Stimulated activated CD8-positive, alpha-beta memory T cell treated with anti-CD3 and anti-CD28 coated beads, Interleukin-4, amount 100 ng/mL, for 4 hours (primary cell): ENCODE results near the gene MPPED1.

Source experiments
- DNase-seq, 2 donors: peaks; one replicate each; pipeline ENCODE4 v3.0.0-alpha.2; 2020; ENCODE audit warnings: low read depth in 2 of 2, low spot score in 1 of 2

The MPPED1 gene

DNA sequence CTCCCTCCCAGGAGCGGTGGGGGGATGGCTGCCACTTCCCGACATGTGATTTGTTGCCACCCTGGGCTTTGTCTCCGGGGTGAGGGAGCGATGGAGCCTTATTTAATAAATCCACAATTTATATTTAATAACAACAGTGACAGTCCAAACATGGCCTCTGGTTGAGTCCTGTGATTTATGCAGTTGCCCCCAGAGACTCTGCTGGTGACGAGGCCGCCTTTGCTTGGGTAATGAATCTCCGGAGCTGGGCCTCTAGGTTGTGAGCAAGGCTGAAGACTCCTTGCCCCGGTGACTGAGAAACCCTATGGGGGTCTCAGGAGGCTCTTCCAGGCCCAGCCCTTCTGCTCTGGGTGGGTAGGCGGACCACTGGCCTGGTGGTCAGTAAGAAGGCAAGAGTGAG lies 16.7 kb downstream of the MPPED1 start:
- no peak for DNase-seq

DNA sequence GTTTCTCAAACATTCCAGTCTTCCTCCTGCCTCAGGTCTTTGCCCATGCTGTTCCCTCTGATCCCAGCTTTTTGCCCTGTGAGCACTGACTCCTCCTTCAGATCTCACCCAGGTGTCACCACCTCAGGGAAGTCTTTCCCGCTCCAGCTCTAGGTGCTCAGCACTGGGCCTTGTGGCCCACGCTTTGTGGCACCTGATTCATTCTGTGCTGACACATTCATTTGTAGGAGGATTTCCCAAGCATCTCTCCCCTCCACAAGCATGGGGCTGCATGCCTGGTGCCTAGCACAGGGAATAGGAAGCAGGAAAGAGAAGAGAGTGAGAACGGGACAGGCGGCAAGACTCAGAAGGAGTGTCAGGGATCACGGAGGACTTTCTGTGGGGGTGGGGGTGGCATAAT lies 17.6 kb downstream of the MPPED1 start:
- DNase-seq, result no peak

DNA sequence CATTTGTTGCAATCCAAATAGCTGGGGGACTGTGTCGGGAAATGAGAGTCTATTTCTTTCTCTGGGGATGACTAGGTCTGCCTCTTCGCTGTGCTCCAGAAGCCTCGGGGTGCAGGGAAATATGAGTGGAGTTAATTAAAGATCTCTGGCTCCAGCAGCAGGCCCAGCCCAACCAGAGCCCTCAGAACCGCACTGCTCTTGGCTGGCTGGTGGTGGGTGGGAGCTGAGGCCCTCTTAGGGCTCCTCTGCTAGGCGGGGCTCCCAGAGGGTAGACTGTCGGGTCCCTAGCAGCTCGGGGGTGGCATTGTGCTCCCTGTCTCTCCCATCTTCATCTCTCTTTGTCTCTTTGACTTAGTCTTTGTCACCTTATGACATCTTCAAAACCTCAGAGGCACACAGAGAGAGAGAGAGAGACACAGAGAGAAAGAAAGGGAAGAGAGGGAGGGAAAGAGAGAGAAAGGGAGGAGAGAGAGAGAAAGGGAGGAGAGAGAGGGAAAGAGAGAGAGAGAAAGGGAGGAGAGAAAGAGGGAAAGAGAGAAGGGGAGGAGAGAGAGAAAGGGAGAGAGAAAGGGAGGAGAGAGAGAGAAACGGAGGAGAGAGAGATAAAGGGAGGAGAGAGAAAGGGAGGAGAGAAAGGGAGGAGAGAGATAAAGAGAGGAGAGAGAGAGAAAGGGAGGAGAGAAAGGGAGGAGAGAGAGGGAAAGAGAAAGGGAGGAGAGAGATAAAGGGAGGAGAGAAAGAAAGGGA lies 20.2 kb downstream of the MPPED1 start:
- DNase-seq, result no peak

DNA sequence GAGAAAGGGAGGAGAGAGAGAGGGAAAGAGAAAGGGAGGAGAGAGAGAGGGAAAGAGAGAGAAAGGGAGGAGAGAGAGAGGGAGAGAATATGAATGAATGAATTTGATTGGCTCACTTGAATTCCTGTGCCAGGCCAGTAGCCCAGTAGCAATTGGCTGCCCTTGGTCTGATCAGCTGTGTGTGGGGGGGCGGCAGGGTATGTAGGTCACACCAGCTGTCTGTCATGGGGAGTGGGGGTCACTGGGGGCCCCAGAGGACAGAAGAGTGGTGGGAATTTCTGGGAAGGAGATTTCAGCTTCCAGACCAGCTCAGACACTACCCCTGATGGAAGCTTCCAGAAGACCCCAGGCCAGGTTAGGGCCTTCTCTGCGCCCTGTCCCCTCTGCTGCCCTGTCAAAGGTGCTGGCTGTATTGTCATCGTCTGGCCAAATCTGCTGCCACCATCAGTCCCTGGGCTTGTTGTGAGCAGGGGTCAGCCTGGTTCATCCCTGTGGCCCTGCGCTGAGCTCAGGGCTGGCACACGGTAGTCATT lies 21.1 kb downstream of the MPPED1 start:
- no peak for DNase-seq

DNA sequence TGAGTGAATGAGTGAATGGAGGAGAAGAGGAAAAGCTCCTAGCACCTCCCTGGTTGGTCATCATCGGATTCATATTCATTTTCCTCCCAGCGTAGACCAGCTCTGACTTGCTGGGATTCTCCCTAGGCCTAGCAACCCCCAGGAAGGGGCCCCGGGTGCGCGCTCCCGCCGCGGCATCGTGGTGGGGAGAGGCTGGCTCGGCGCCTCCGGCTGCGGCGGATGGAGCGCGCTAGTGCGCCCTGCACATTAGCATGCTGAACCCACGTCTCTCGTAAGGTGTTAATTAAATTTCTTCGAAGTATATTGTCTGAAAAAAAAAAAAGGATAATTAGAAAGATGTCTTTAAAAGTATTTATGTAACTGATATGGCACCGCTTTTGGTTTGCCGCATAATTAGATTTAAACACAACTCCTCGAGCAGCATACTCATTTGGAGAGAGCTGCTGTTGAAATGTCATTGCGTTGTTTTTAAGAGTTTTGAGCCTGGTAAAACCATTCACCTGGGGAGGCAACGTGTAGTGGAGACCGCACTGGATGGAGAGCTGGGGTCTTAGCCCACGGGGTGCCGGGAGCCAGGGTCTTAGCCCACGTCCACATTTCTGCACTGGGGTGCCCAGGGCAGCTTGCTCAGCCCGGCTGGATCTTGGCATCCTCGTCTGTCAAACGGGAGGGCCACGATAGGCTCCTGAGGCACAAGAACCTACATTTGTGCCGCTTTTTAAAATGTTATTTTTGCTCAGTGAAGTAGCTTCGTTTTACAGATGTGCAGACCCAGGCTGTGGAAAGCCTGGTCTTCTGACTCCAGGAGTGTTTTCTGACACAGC lies 21.8 kb downstream of the MPPED1 start:
- DNase-seq, result no peak

DNA sequence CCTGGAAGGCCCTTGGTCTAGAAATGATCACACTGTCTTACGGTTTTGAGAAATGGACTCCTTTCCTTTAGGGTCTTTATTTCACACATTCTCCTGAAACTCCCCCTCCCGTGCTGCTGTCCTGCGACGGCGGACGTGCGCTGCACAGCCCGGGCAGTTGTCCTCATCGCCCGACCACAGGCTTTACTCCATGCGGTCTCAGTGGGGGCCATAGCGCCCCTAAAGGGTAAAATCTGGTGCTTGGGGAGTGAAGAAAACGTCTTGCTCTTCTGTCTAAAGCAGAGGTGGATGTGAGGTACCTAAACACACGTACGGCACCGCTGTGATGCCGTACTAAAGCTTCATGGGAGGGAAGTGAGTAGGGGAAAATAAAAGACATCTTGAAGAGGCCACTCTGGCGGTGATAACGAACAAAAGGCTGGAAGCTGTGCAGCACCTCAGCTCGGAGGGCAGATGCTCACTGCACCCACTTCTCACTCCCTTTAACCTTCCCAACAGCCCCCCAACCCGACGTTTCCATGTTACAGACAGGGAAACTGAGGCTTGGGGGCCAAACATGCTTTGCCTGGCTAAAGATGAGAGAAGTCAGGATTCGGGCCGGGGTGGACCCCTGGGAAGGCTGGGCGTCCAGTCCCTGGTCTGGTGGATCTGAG lies 22.6 kb downstream of the MPPED1 start:
- no peak for DNase-seq

DNA sequence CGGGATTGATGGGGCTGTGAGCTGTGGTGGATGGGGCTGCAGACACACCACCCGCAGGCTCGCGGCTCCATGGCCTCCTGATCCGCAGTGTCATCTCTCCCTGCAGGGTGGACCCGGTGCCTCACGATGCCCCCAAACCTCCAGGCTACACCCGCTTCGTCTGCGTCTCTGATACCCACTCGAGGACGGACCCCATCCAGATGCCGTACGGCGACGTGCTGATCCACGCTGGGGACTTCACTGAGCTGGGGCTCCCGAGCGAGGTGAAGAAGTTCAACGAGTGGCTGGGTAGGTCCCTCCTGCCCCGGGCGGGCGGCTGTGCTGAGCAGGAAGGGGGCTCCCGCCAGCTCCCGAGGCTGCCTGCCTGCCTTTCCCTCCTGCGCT lies 23.1 kb downstream of the MPPED1 start:
- no peak for DNase-seq

DNA sequence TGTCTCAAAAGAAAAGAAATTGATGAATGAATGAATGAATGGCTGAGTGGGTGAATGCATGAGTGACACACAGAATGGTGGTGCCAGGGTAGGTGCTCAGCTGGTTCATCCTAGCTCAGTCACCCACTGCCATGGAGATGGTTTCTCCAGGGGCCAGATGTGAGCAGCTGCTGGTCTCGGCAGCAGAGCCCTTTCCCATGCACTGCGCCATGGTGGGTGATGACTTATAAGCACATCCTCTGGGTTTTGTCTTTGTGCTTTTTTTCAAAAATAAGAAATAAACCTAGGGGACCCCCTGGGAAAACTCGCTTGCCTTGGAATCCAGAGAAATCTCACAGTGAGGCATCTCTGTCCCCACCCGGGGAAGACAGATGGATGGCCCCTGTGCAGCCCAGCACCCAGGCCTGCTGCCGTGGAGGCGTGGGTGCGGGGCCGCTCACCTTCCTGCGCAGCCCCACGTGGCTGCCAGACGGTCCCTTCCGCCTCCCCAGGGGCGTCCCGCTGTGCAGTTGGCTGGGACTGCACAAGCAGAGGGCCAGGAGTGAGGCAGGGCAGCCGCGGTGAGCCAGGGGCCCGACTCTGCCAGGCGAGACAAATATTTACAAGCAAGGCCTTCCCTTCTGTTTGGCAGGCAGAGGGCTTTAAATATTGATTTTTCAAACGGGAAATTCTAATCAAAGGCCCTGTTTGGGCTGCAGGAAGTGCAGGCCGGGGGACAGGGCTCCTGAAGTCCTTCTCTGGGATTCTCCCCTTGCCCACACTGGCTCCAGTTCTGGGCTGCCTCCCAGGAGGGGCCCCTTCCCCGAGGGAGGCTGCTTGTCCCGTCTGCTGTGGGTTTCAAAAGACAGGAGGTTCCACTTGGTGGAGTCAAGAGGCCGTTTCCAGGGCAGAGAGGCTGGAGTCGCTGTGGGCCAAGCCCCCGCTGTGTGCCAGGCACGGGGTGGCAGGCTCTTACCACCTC lies 24.3 kb downstream of the MPPED1 start:
- no peak for DNase-seq

DNA sequence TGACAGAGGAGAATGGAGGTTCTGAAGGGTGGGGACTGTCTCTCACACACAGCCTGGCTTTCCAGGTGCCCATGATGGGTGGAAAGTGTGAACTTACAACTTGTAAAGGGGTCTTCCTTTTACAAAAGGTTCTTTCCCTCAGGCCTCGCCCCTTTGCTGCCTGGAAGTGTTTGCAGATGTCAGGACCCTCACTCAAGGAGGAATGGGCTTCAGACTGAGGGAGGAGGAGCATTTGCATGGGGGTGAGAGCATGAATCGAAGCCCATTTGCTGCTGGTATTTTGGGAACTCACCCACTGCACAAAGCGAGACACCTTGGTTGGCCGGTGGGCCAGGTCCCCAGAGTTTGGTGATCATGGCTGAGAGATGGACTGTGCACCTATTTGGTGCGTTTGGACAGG lies 25.1 kb downstream of the MPPED1 start:
- no peak for DNase-seq

DNA sequence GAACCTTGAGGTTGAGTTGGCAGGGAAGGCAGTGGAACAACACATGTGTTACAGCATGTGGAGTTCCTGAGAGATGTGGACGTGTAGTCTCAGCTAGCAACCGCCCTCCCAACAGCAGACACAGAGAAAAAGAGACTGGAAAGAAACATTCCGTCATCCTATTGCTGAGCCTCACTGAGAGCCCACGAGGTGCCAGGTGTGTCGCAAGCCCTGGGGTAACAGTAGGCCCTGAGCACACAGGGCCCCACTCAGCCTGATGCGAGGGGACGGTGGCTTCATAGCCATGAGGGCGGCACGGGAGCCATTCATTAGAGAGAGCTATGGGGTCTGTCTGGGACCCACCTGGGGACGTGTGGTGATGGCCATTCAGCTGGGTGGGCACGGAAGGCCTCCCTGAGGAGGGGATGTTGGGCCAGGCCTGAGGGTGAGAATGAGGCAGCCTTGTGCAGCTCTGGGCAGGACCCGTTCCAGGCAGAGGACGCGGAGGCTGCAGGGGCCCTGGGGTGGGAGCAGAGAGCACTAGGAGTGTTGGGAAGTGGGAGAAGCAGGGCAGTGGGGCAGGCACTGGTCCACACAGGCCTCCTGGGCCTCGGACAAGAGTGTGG lies 26.2 kb downstream of the MPPED1 start:
- no peak for DNase-seq

DNA sequence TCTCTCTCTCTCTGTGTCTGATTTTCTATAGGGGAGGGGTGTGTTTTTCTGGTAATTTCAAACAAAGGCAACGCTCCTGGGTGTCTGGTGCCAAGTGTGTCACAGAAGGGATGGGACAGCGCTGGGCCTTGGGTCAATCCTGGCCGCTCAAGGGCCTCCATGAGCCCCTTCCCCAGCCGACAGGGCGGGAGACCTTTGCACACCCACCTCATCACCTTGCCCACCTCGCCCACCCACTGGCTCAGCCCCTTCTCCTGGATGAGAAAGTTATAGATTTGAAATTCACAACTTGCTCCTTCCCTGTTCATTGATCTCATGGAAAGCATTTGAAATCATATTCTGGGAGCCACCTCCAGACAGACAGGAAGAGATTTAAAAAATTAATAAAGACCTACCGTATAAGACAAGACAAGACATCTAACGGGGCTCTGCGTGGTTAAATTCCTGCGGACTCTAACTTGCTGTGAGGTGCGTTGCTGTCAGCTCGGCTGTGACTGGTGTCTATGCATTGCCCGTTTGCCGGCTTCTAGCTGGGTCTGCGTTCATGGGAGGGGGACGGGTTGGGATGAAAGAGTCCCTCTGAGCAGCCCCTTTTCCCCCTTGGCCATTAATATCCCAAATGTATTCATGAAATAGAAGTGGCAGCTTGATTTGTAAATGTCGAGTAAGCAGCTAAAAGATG lies 27.0 kb downstream of the MPPED1 start:
- no peak for DNase-seq

DNA sequence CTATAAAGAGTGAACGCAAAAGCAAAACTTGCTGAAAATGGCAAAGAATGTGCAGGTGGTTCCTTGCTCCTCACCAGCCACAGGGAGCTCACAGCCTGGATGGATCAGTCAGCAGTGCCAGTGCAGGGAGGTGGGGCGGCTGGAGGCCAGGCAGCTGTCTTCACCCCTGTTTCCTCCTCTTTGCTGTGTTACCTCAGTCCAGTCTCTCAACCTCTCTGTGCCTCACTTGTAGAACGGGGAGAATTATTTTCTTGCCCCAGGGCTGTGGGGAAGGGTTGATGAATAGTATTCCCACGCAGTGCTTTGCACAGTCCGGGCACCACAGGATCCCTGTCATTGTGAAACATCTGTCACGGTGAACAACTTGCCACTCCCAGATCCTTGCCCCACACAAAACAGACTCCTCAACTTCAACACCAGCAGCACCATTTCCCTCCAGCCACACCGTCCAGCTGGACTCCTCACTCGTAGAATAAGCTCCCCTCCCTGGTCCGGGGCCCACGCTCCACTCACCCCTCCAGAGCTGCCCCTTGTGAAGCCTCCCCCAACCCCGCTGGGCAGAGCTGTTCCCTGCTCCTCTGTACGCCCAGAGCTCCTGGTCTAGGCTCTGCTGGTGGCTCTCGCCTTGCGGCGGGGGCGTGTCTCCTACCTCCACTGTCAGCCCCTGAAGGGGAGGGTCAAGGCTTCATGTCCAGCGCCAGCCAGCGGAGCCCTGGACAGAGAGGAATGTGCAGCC lies 27.7 kb downstream of the MPPED1 start:
- no peak for DNase-seq

DNA sequence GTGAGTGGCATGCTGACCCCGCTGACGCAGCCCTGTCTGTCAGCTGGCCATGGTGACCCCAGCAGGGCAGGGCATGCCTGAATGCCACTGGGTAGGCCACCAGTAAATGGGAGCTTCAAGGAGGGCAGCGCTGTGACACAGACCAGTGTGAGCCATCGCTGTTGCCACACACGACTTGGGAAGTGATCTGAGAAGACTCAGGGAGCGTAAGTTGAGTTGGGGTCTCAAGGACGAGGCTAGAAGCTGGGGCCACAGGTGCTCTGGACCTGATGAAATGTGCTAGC lies 28.2 kb downstream of the MPPED1 start:
- DNase-seq, result no peak

DNA sequence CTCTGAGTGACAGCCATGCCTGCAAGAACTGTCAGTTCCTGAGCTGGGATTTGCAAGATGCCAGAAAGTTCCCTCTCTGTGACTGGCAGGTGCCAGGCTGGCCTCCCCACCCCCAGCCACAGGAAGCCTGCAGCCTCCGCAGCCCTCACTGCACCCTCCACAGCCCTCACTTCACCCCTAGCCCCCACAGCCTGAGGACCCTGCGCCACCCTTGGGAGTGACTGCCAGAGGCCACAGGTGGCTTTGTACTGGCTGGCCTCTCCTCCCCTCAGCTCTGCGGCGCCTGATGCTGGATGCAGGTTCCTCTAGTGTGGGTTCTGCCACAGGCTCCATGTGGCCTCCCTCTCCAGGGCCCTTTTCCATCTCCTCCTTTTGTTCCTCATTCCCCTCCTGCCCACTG lies 28.7 kb downstream of the MPPED1 start:
- DNase-seq, result no peak

DNA sequence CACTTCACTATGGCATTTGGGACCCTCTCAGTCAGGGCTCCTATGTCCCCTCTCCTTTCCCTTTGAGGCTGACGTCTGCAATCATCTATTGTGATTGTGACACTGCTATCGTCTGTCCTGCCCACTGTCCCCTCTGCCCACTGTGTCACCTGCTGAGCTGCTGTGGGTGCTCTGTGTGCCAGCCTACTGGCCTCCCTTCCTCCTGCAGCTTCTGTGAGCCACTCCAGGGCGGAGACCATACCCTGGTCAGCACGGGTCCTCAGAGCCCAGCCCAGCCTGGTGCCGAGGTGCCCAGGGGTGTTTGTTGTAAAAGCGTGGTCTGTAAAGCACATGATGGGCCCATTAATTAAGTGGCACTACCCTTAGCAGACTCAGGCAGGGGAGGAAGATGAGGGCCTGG lies 29.4 kb downstream of the MPPED1 start:
- DNase-seq, result no peak

DNA sequence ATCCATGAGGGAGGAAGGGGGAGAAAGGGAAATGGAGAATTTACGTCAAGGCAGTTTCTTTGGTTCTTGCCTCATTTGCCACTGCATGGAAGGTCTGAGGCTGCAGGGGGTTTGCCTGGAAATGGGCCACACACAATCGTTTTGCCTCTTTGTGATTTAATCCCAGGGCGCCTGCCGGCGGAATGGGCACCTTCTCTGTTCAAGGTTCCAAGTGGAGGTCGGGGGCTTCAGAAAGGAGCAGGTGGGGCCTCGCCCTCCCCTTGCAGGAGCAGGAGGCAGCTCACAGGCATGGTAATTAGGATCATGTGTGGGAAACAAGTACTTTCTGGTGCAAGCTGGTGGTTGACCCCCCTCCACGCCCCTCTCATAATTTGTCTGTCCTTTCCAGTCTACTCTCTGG lies 29.9 kb downstream of the MPPED1 start:
- DNase-seq, result no peak

DNA sequence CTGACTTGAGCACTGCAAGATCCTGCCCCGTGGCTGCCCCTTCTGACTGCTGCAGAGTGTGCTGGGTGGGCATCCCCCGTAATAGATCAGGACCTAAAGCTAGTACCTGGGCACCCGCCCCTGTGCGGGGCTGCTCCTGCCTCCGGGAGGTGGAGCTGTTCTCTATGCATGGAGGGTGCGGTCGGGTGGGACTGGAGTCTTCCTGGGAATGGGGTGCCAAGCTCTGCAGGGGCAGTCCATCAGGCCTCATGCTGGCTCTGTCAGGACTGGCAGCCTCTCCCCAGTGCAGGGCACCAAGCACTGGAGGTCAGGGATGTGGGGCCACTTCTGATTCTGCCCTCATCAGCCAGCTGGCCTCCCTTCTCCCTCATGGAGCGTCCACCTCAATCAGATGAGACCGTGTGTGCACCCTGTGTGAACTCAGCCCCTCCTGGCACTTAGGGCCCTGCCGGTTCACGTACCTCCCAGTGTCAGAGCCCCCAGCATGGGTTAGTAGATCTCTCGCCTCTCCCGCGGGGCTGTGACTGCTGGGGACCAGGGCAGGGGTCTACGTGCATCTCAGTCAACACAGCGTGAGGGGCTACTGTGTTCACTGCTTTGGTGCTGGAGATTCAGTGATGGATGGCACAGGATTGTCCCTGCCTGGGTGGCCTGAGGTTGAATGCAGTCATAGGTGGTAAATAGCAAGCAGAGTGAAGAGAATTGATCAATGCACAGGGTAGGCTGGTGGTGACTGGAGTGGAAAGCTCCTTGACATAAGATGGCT lies 30.8 kb downstream of the MPPED1 start:
- DNase-seq, result no peak

DNA sequence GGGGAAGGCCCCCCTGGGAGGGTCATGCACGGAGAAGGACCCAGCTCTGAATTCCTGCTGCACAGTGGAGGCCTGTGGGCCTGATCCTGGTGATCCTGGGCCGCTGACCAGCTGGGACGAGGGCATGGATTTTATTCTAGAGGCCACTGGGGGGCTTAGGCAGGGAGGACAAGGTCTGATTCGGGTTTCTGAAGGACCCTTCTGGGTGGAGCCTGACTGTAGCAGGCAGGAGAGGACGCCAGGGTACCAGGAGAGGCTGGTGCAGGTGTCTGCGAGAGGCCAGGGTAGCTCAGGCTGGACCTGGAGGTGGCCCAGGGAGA lies 31.3 kb downstream of the MPPED1 start:
- no peak for DNase-seq
